Ectodermal cell (in vitro differentiated cells): ENCODE results near the gene SLC25A15.
"Not testable (repeated sequence)": the region's sequence is repeated elsewhere in the genome, so short reads cannot be mapped to it uniquely, and the experiment has no call there.

ENCODE experiments used
- H3K27ac ChIP-seq: 2 replicates; pipeline ENCODE4 v1.7.0; 2013; ENCODE audit warnings: mild to moderate bottlenecking, low read depth, low read length; ENCODE audit not compliant: insufficient read depth, poor library complexity, severe bottlenecking
- H3K27me3 ChIP-seq: 2 replicates; pipeline ENCODE4 v1.7.0; 2013; ENCODE audit warnings: mild to moderate bottlenecking, low read length; ENCODE audit not compliant: insufficient read depth, control insufficient read depth, poor library complexity, severe bottlenecking
- H3K36me3 ChIP-seq: one replicate; pipeline ENCODE4 v1.7.0; 2013; ENCODE audit warnings: low read length; ENCODE audit not compliant: control insufficient read depth, insufficient read depth
- H3K4me1 ChIP-seq: one replicate; pipeline ENCODE4 v1.7.0; 2013; ENCODE audit warnings: low read length; ENCODE audit not compliant: control insufficient read depth, insufficient read depth
- H3K4me3 ChIP-seq: 2 replicates; pipeline ENCODE4 v1.7.0; 2013; ENCODE audit warnings: low read depth, low read length, control low read depth; ENCODE audit not compliant: insufficient read depth
- H3K9me3 ChIP-seq: 2 replicates; pipeline ENCODE4 v1.7.0; 2013; ENCODE audit warnings: mild to moderate bottlenecking, low read length, moderate library complexity; ENCODE audit not compliant: control insufficient read depth
- WGBS, 2 experiments: methylation state at CpG; one replicate each; pipeline ENCODE4 v1.1.7; 2013; ENCODE audit warnings: missing lambda C conversion rate in 2 of 2; 5-methylcytosine and 5-hydroxymethylcytosine counted together

Gene SLC25A15

DNA sequence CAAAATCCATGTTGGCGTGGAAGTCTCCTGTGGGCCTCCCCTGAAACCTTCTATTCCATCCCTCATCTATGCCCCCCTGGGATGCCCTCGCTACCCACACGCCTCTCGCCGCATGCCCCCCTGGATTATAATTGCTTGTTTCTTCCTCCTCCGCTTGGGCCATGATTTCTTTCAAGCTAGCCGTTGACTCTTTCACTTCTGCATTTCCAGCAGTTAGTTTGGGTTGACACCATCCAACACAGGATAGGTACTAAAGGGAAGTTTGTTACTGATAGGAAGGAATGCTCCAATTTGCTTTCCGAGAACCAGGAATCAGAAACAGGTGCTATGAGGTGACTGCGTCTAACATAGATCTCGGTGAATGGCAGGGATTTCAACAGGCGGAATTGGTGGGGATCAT lies 7.7 kb upstream of the SLC25A15 start:
- Histone ChIP-seq H3K27me3 (no peaks in the 10 kb centered on the region), H3K9me3 (no peaks in the 10 kb centered on the region), H3K36me3 (no peaks in the 10 kb centered on the region), H3K4me3 (no peak overlapping the region), H3K4me1 (no peaks in the 10 kb centered on the region), H3K27ac (no peak overlapping the region)
- WGBS, 2 experiments, result 95 to 96% methylated on average over 11 of the region's 11 CpGs

DNA sequence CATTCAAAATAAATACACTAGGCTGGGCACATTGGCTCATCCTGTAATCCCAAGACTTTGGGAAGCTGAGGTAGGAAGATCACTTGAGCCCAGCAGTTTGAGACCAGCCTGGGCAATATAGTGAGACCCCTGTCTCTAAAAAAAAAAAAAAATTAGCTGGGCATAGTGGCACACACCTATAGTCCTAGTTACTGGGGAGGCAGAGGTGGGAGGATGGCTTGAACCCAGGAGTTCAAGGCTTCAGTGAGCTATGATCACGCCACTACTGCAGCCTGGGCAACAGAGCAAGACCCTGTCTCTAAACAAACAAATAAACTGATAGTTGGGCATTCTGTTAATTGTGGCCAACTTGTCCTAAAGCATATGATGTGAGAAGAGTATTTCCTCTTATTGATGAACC lies 6.4 kb upstream of the SLC25A15 start:
- not testable (repeated sequence) for H3K36me3 ChIP-seq, H3K9me3 ChIP-seq, H3K4me3 ChIP-seq, H3K27me3 ChIP-seq, H3K4me1 ChIP-seq, H3K27ac ChIP-seq
- WGBS, 2 experiments, result 89 to 92% methylated on average over 1 of the region's 1 CpG

DNA sequence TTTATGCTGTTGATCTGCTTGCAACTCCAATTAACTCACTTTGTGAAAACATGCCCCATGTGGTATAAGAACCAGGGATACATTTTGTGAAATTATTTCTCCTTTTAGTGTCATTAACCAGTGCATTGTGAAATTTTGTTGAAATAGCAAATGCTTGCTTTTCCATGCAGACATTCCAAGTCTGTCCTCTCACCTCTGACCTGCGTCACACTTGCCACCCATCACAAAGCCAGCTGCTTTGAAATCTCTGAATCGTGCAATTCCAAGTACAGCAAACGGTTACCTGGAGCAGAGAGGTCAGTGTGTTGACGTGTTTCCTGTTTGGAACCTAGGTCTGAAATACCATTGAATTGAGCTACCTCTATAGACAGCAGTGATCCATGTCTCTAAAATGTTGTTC lies 4.9 kb upstream of the SLC25A15 start:
- WGBS, 2 experiments, result 93 to 95% methylated on average over 4 of the region's 4 CpGs
- no peaks in the 10 kb centered on the region for H3K27me3 ChIP-seq
- H3K4me3 ChIP-seq, result no peak overlapping the region
- no peaks in the 10 kb centered on the region for H3K36me3 ChIP-seq
- no peaks in the 10 kb centered on the region for H3K9me3 ChIP-seq
- no peak overlapping the region for H3K27ac ChIP-seq
- H3K4me1 ChIP-seq, result no peaks in the 10 kb centered on the region

GRCh38 chr13:40786568-40786996 lies 2.8 kb upstream of the SLC25A15 start:
- Histone ChIP-seq H3K9me3 (no peaks in the 10 kb centered on the region), H3K4me3 (no peak overlapping the region), H3K4me1 (peaks cover 6% of the 10 kb centered on the region), H3K27ac (no peak overlapping the region), H3K27me3 (no peaks in the 10 kb centered on the region), H3K36me3 (no peaks in the 10 kb centered on the region)
- 88 to 91% methylated on average over 4 of the region's 4 CpGs for WGBS, 2 experiments

GRCh38 chr13:40787062-40787461 lies 2.3 kb upstream of the SLC25A15 start:
- H3K9me3 ChIP-seq, result no peaks in the 10 kb centered on the region
- H3K4me3 ChIP-seq, result no peak overlapping the region
- no peaks in the 10 kb centered on the region for H3K27me3 ChIP-seq
- H3K4me1 ChIP-seq, result peaks cover 6% of the 10 kb centered on the region
- 92 to 97% methylated on average over 5 of the region's 5 CpGs for WGBS, 2 experiments
- H3K27ac ChIP-seq, result no peak overlapping the region
- H3K36me3 ChIP-seq, result no peaks in the 10 kb centered on the region

- not testable (repeated sequence) for H3K4me1 ChIP-seq, H3K27ac ChIP-seq, H3K9me3 ChIP-seq, H3K36me3 ChIP-seq, H3K27me3 ChIP-seq
- peak overlapping the region; percentile 80 for H3K4me3 ChIP-seq
- 69% methylated on average over 17 of the region's 18 CpGs for WGBS, 2 experiments
These were observed 704 bp upstream of the SLC25A15 start for GRCh38 chr13:40788540-40789274.

- H3K4me3 ChIP-seq, result peak overlapping the region; percentile 80
- H3K36me3 ChIP-seq, result no peaks in the 10 kb centered on the region
- H3K27ac ChIP-seq, result peak overlapping the region; percentile 22
- H3K27me3 ChIP-seq, result no peaks in the 10 kb centered on the region
- peaks cover 6% of the 10 kb centered on the region for H3K4me1 ChIP-seq
- H3K9me3 ChIP-seq, result no peaks in the 10 kb centered on the region
- WGBS, 2 experiments, result 30 to 34% methylated on average over 9 of the region's 9 CpGs
These were observed 774 bp downstream of the SLC25A15 start for GRCh38 chr13:40790154-40790616.

GRCh38 chr13:40792284-40793051 lies 3.1 kb downstream of the SLC25A15 start:
- no peak overlapping the region for H3K27ac ChIP-seq
- H3K4me3 ChIP-seq, result no peak overlapping the region
- peaks cover 6% of the 10 kb centered on the region for H3K4me1 ChIP-seq
- H3K9me3 ChIP-seq, result no peaks in the 10 kb centered on the region
- WGBS, 2 experiments, result 95 to 96% methylated on average over 10 of the region's 10 CpGs
- no peaks in the 10 kb centered on the region for H3K36me3 ChIP-seq
- H3K27me3 ChIP-seq, result no peaks in the 10 kb centered on the region

DNA sequence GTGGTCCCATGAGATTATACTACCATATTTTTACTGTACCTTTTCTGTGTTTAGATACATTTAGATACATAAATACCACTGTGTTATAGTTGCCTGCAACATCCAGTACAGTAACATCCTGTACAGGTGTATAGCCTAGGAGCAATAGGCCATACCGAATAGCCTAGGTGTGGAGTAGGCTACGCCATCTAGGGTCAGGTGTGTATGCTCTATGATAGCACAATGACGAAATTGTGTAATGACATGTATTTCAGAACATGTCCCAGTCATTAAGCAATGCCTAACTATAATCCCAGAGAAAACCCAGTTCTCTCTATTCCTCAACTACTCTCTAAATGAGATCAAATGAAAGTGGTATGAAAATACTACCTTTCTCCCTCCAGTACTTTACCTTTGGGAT lies 3.9 kb downstream of the SLC25A15 start:
- WGBS, 2 experiments, result 99 to 100% methylated on average over 3 of the region's 3 CpGs
- Histone ChIP-seq H3K27ac (no peak overlapping the region), H3K4me1 (peaks cover 6% of the 10 kb centered on the region), H3K36me3 (no peaks in the 10 kb centered on the region), H3K4me3 (no peak overlapping the region), H3K9me3 (no peaks in the 10 kb centered on the region), H3K27me3 (no peaks in the 10 kb centered on the region)
